PC-9 (cell line): Measurements from ENCODE around the gene UNC5CL.

Experiments used
- EZH2 ChIP-seq: fragments of 200-600 bp; sonication (generic); IDR thresholded peaks from 2 replicates; pipeline ENCODE4 v1.8.0; 2017; ENCODE audit warnings: antibody characterized with exemption, low read depth
- TF ChIP-seq, protein P1 (sequence below): fragments of 200-600 bp; sonication (generic); conservative IDR thresholded peaks from 2 replicates; pipeline ENCODE4 v1.6.1; 2017; ENCODE audit warnings: mixed run types, antibody characterized with exemption, mild to moderate bottlenecking, moderate library complexity

GRCh38 chr6:41049955-41050354 lies 10.9 kb upstream of the UNC5CL start:
- TF ChIP-seq, protein P1, sequence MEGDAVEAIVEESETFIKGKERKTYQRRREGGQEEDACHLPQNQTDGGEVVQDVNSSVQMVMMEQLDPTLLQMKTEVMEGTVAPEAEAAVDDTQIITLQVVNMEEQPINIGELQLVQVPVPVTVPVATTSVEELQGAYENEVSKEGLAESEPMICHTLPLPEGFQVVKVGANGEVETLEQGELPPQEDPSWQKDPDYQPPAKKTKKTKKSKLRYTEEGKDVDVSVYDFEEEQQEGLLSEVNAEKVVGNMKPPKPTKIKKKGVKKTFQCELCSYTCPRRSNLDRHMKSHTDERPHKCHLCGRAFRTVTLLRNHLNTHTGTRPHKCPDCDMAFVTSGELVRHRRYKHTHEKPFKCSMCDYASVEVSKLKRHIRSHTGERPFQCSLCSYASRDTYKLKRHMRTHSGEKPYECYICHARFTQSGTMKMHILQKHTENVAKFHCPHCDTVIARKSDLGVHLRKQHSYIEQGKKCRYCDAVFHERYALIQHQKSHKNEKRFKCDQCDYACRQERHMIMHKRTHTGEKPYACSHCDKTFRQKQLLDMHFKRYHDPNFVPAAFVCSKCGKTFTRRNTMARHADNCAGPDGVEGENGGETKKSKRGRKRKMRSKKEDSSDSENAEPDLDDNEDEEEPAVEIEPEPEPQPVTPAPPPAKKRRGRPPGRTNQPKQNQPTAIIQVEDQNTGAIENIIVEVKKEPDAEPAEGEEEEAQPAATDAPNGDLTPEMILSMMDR = no peak
- TF ChIP-seq EZH2 = no peak
